Activated T-cell treated with anti-CD3 and anti-CD28 coated beads, Interleukin-2, amount 50 U/mL, for 24 hours (primary cell): ENCODE measurements around the gene RNF208.
"Not testable (repeated sequence)": the region's sequence is repeated elsewhere in the genome, so short reads cannot be mapped to it uniquely, and the experiment has no call there.

Experiments used
- DNase-seq: peaks from one replicate; pipeline ENCODE4 v3.0.0-alpha.2; 2020
- H3K27ac Mint-ChIP-seq: 2 replicates; pipeline ENCODE4 v1.8.0; 2020; ENCODE audit warnings: mild to moderate bottlenecking, mixed read lengths
- H3K27me3 Mint-ChIP-seq: 2 replicates; pipeline ENCODE4 v1.8.0; 2020; ENCODE audit warnings: mixed read lengths
- H3K36me3 Mint-ChIP-seq: 2 replicates; pipeline ENCODE4 v1.8.0; 2020; ENCODE audit warnings: low read depth, mixed read lengths
- H3K4me1 Mint-ChIP-seq: 2 replicates; pipeline ENCODE4 v1.8.0; 2020; ENCODE audit warnings: low read depth, mixed read lengths
- H3K4me3 Mint-ChIP-seq: 2 replicates; pipeline ENCODE4 v1.8.0; 2020; ENCODE audit warnings: mild to moderate bottlenecking, moderate library complexity, mixed read lengths
- H3K9me3 Mint-ChIP-seq: 2 replicates; pipeline ENCODE4 v1.8.0; 2020; ENCODE audit warnings: mixed read lengths

Gene RNF208

GRCh38 chr9:137247135-137247915 lies 25.3 kb upstream of the RNF208 start:
- Mint-ChIP-seq H3K27me3 (no peaks in the 10 kb centered on the region), H3K9me3 (no peaks in the 10 kb centered on the region), H3K27ac (peak overlapping the region; percentile 33), H3K4me3 (no peak overlapping the region), H3K36me3 (peaks cover 21% of the 10 kb centered on the region), H3K4me1 (peaks cover 14% of the 10 kb centered on the region)
- DNase-seq, result no peak

- H3K9me3 Mint-ChIP-seq, result no peaks in the 10 kb centered on the region
- H3K36me3 Mint-ChIP-seq, result peaks cover 30% of the 10 kb centered on the region
- peak overlapping the region; percentile 36 for H3K4me3 Mint-ChIP-seq
- H3K27ac Mint-ChIP-seq, result peak overlapping the region; percentile 73
- peaks cover 2% of the 10 kb centered on the region for H3K27me3 Mint-ChIP-seq
- peaks cover 21% of the 10 kb centered on the region for H3K4me1 Mint-ChIP-seq
- DNase-seq, result no peak
Measured at GRCh38 chr9:137245450-137246421, 23.7 kb upstream of the RNF208 start.

GRCh38 chr9:137244486-137245449 lies 22.7 kb upstream of the RNF208 start:
- H3K4me1 Mint-ChIP-seq, result peaks cover 23% of the 10 kb centered on the region
- no peak for DNase-seq
- H3K9me3 Mint-ChIP-seq, result no peaks in the 10 kb centered on the region
- H3K4me3 Mint-ChIP-seq, result peak overlapping the region; percentile 85
- peaks cover 2% of the 10 kb centered on the region for H3K27me3 Mint-ChIP-seq
- peaks cover 30% of the 10 kb centered on the region for H3K36me3 Mint-ChIP-seq
- peak overlapping the region; percentile 73 for H3K27ac Mint-ChIP-seq

GRCh38 chr9:137243626-137244485 lies 21.8 kb upstream of the RNF208 start:
- no peak for DNase-seq
- Mint-ChIP-seq H3K36me3 (peaks cover 34% of the 10 kb centered on the region), H3K4me3 (peak overlapping the region; percentile 85), H3K9me3 (no peaks in the 10 kb centered on the region), H3K27me3 (peaks cover 2% of the 10 kb centered on the region), H3K27ac (peak overlapping the region; percentile 96), H3K4me1 (peaks cover 29% of the 10 kb centered on the region)

GRCh38 chr9:137243266-137243625 lies 21.2 kb upstream of the RNF208 start:
- peak overlapping the region; percentile 96 for H3K27ac Mint-ChIP-seq
- H3K4me3 Mint-ChIP-seq, result peak overlapping the region; percentile 85
- peaks cover 32% of the 10 kb centered on the region for H3K4me1 Mint-ChIP-seq
- not testable (repeated sequence) for H3K27me3 Mint-ChIP-seq, H3K9me3 Mint-ChIP-seq, DNase-seq
- H3K36me3 Mint-ChIP-seq, result peaks cover 36% of the 10 kb centered on the region

- DNase-seq, result no peak
- peaks cover 36% of the 10 kb centered on the region for H3K36me3 Mint-ChIP-seq
- peaks cover 33% of the 10 kb centered on the region for H3K4me1 Mint-ChIP-seq
- H3K27ac Mint-ChIP-seq, result peak overlapping the region; percentile 96
- H3K9me3 Mint-ChIP-seq, result no peaks in the 10 kb centered on the region
- H3K27me3 Mint-ChIP-seq, result peaks cover 2% of the 10 kb centered on the region
- peak overlapping the region; percentile 85 for H3K4me3 Mint-ChIP-seq
Measured at GRCh38 chr9:137242269-137243203, 20.5 kb upstream of the RNF208 start.

GRCh38 chr9:137241490-137242268 lies 19.6 kb upstream of the RNF208 start:
- peak overlapping the region; percentile 86 for H3K4me3 Mint-ChIP-seq
- peaks cover 2% of the 10 kb centered on the region for H3K27me3 Mint-ChIP-seq
- DNase-seq, result peak; percentile 79
- peaks cover 36% of the 10 kb centered on the region for H3K36me3 Mint-ChIP-seq
- H3K4me1 Mint-ChIP-seq, result peaks cover 39% of the 10 kb centered on the region
- peak overlapping the region; percentile 98 for H3K27ac Mint-ChIP-seq
- no peaks in the 10 kb centered on the region for H3K9me3 Mint-ChIP-seq

- Mint-ChIP-seq H3K27ac (peak within 1 kb of the TSS; percentile 98), H3K27me3 (peaks cover 2% of the 10 kb centered on the region), H3K4me3 (peak within 1 kb of the TSS; percentile 86), H3K9me3 (no peaks in the 10 kb centered on the region), H3K4me1 (peaks cover 41% of the 10 kb centered on the region), H3K36me3 (peaks cover 36% of the 10 kb centered on the region)
- peak; percentile 95 for DNase-seq
Measured at GRCh38 chr9:137240841-137241489, 18.9 kb upstream of the RNF208 start, which contains the start of gene TUBB4B. Gene TUBB4B, plus strand, starts transcription at chr9:137241287. Its CDS starts 74 bp downstream, at chr9:137241361.

- Mint-ChIP-seq H3K4me1 (peaks cover 41% of the 10 kb centered on the region), H3K4me3 (peak overlapping the region; percentile 86), H3K27ac (peak overlapping the region; percentile 77), H3K36me3 (peaks cover 36% of the 10 kb centered on the region), H3K27me3 (peaks cover 2% of the 10 kb centered on the region), H3K9me3 (no peaks in the 10 kb centered on the region)
- DNase-seq, result no peak
Measured at GRCh38 chr9:137240318-137240840, 18.3 kb upstream of the RNF208 start.

- H3K9me3 Mint-ChIP-seq, DNase-seq, H3K27me3 Mint-ChIP-seq: not testable (repeated sequence)
- H3K36me3 Mint-ChIP-seq, result peaks cover 36% of the 10 kb centered on the region
- peaks cover 41% of the 10 kb centered on the region for H3K4me1 Mint-ChIP-seq
- peak overlapping the region; percentile 77 for H3K27ac Mint-ChIP-seq
- H3K4me3 Mint-ChIP-seq, result peak overlapping the region; percentile 86
Measured at GRCh38 chr9:137239541-137240200, 17.6 kb upstream of the RNF208 start.
